ENCODE results near the gene SCD5.

- TF ChIP-seq CTCF (IDR thresholded peaks at IDR 0.05; ENCODE audit: insufficient read depth, low read length) = no peak
- no peak for TF ChIP-seq POLR2AphosphoS5 (IDR thresholded peaks at IDR 0.05; ENCODE audit: low read depth)
- no peak for TF ChIP-seq REST (IDR thresholded peaks at IDR 0.05; ENCODE audit: insufficient replicate concordance, low read depth)
Measured at GRCh38 chr4:82648356-82648755, 150.2 kb downstream of the SCD5 start.

All from HL-60 (cell line).